Transverse colon (tissue), 4 donors: ENCODE measurements around the gene DNMBP.

Experiments used
- CTCF ChIP-seq, 5 experiments: fragments of 200-600 bp in 3 of 5; fragments of 450-650 bp in 2 of 5; sonication (generic) in 3 of 5; IDR thresholded peaks; 1 replicate in 2 of 5; 2 replicates in 3 of 5; pipeline ENCODE4 v1.5.1; 2016 to 2017; ENCODE audit warnings: antibody characterized with exemption in 5 of 5, inconsistent platforms in 3 of 5, mild to moderate bottlenecking in 2 of 5, moderate library complexity in 1 of 5
- EP300 ChIP-seq: sonication (generic); formaldehyde crosslinking; IDR thresholded peaks from one replicate; pipeline ENCODE4 v1.6.1; 2017; ENCODE audit warnings: antibody characterized with exemption, low read depth
- POLR2AphosphoS5 ChIP-seq, 3 donors: sonication (generic); formaldehyde crosslinking; IDR thresholded peaks; one replicate each; pipeline ENCODE4 v1.6.1; 2016; ENCODE audit warnings: antibody characterized with exemption in 3 of 3

GRCh38 chr10:99912041-99912440 is 97.7 kb downstream of the DNMBP start:
- TF ChIP-seq POLR2AphosphoS5 (IDR thresholded peaks at IDR 0.05) (no peak), CTCF (IDR thresholded peaks at IDR 0.05) (no peak), EP300 (no peak)
